IMR-90 (cell line): Measurements from ENCODE around the gene NEGR1. TPM values are rescaled to one million over a fixed set of nuclear protein-coding genes. Genes with fewer than 3 reads are reported as not detected.

Source experiments
- ATAC-seq: fragments of 200-7000 bp; cut with Tn5 transposase; 2 replicates; pipeline ENCODE4 v1.9.1; 2020; ENCODE audit warnings: low read depth, mild to moderate bottlenecking, moderate library complexity
- BruUV-seq: library from RNA; stranded (reverse); fragments of 400-500 nt; replicated peaks from 2 replicates; lab custom pipeline; 2021; lab: Mats Ljungman, UMichigan
- CTCF ChIA-PET: fragments of 300-600 bp; formaldehyde crosslinking; extraction: SDS; loops from one replicate; lab custom pipeline; 2021; ENCODE audit warnings: antibody characterized with exemption; lab: Yijun Ruan, JAX
- POLR2A ChIA-PET: fragments of 300-600 bp; sonication (Branson Sonifier 250); formaldehyde crosslinking; loops from one replicate; lab custom pipeline; 2022; ENCODE audit warnings: antibody characterized with exemption; ENCODE audit not compliant: unreplicated experiment; lab: Charles Lee
- DNase-seq: peaks from one replicate; pipeline ENCODE4 v3.0.0; 2013
- H2AFZ ChIP-seq: replicated peaks from 2 replicates; pipeline ENCODE3; 2013; ENCODE audit warnings: low read length, mild to moderate bottlenecking; ENCODE audit not compliant: poor library complexity
- H2AK5ac ChIP-seq: 2 replicates; pipeline ENCODE4 v1.6.1; 2013; ENCODE audit warnings: low read depth, low read length, inconsistent platforms
- H2AK9ac ChIP-seq: replicated peaks from 2 replicates; pipeline ENCODE3; 2013; ENCODE audit warnings: mild to moderate bottlenecking, low read depth, low read length, moderate library complexity; ENCODE audit not compliant: poor library complexity
- H2BK120ac ChIP-seq: 2 replicates; pipeline ENCODE4 v1.6.1; 2013; ENCODE audit warnings: low read depth, low read length, inconsistent platforms
- H2BK15ac ChIP-seq: 3 replicates; pipeline ENCODE4 v1.6.1; 2013; ENCODE audit warnings: low read depth, low read length, inconsistent platforms
- H2BK20ac ChIP-seq: 2 replicates; pipeline ENCODE4 v1.6.1; 2013; ENCODE audit warnings: low read depth, mild to moderate bottlenecking, inconsistent platforms, low read length, moderate library complexity
- H2BK5ac ChIP-seq: 2 replicates; pipeline ENCODE4 v1.6.1; 2013; ENCODE audit warnings: mild to moderate bottlenecking, low read depth, low read length, inconsistent platforms; ENCODE audit not compliant: poor library complexity, severe bottlenecking
- H3K14ac ChIP-seq: replicated peaks from 2 replicates; pipeline ENCODE4 v1.6.1; 2013; ENCODE audit warnings: low read depth, low read length, inconsistent platforms
- H3K18ac ChIP-seq: 2 replicates; pipeline ENCODE4 v1.6.1; 2013; ENCODE audit warnings: low read depth, low read length, control low read depth
- H3K23ac ChIP-seq: 2 replicates; pipeline ENCODE4 v1.6.1; 2013; ENCODE audit warnings: low read depth, low read length, inconsistent platforms
- H3K27ac ChIP-seq: 2 replicates; pipeline ENCODE4 v1.5.1; 2013; ENCODE audit warnings: mild to moderate bottlenecking, control low read depth, low read length; ENCODE audit not compliant: insufficient read depth
- H3K27me3 ChIP-seq: 2 replicates; pipeline ENCODE4 v1.6.1; 2013; ENCODE audit warnings: low read length; ENCODE audit not compliant: control insufficient read depth, insufficient read depth
- H3K36me3 ChIP-seq: 2 replicates; pipeline ENCODE4 v1.6.1; 2013; ENCODE audit warnings: low read length, mixed read lengths; ENCODE audit not compliant: control insufficient read depth, insufficient read depth
- H3K4ac ChIP-seq: 2 replicates; pipeline ENCODE4 v1.6.1; 2013; ENCODE audit warnings: low read depth, low read length, inconsistent platforms
- H3K4me1 ChIP-seq: 2 replicates; pipeline ENCODE4 v1.6.1; 2013; ENCODE audit warnings: low read length, mixed read lengths; ENCODE audit not compliant: control insufficient read depth, insufficient read depth
- H3K4me2 ChIP-seq: 2 replicates; pipeline ENCODE4 v1.6.1; 2013; ENCODE audit warnings: low read depth, mild to moderate bottlenecking, control low read depth, low read length, moderate library complexity
- H3K4me3 ChIP-seq: 2 replicates; pipeline ENCODE4 v1.5.1; 2013; ENCODE audit warnings: low read depth, mild to moderate bottlenecking, control low read depth, low read length, moderate library complexity; ENCODE audit not compliant: insufficient read depth
- H3K56ac ChIP-seq: 2 replicates; pipeline ENCODE4 v1.6.1; 2013; ENCODE audit warnings: low read length, inconsistent platforms; ENCODE audit not compliant: insufficient read depth; ENCODE audit errors: extremely low read depth
- H3K79me1 ChIP-seq, 2 experiments: 2 replicates each; pipeline ENCODE4 v1.6.1; 2013; ENCODE audit warnings: low read length in 2 of 2, inconsistent platforms in 1 of 2, low read depth in 1 of 2
- H3K9ac ChIP-seq: 2 replicates; pipeline ENCODE4 v1.6.1; 2013; ENCODE audit warnings: low read depth, low read length, control low read depth
- H3K9me1 ChIP-seq: 2 replicates; pipeline ENCODE4 v1.6.1; 2013; ENCODE audit warnings: low read length, inconsistent platforms; ENCODE audit not compliant: insufficient read depth
- H3K9me3 ChIP-seq: 2 replicates; pipeline ENCODE4 v1.6.1; 2013; ENCODE audit warnings: low read length; ENCODE audit not compliant: control insufficient read depth, insufficient read depth
- H4K20me1 ChIP-seq: 2 replicates; pipeline ENCODE4 v1.6.1; 2013; ENCODE audit warnings: low read length, inconsistent platforms; ENCODE audit not compliant: insufficient read depth
- H4K5ac ChIP-seq: 2 replicates; pipeline ENCODE4 v1.6.1; 2013; ENCODE audit warnings: mild to moderate bottlenecking, low read depth, low read length, control low read depth
- H4K8ac ChIP-seq, 2 experiments: 2 replicates each; pipeline ENCODE4 v1.6.1; 2013; ENCODE audit warnings: low read depth in 2 of 2, low read length in 2 of 2, control low read depth in 1 of 2, inconsistent platforms in 1 of 2
- H4K91ac ChIP-seq: 2 replicates; pipeline ENCODE4 v1.6.1; 2013; ENCODE audit warnings: low read depth, low read length, inconsistent platforms; ENCODE audit not compliant: insufficient read depth
- CEBPB ChIP-seq: IDR thresholded peaks from 2 replicates; pipeline ENCODE4 v1.6.1; 2012; ENCODE audit warnings: low read depth, low read length, improper control_type of control experiment
- CHD1 ChIP-seq: IDR thresholded peaks from 2 replicates; pipeline ENCODE4 v1.6.1; 2012; ENCODE audit warnings: low read depth, low read length, improper control_type of control experiment
- MAZ ChIP-seq: IDR thresholded peaks from 2 replicates; pipeline ENCODE4 v1.6.1; 2012; ENCODE audit warnings: low read depth, mild to moderate bottlenecking, low read length, improper control_type of control experiment, moderate library complexity, borderline replicate concordance
- NFE2L2 ChIP-seq: fragments of 150-350 bp; IDR thresholded peaks from 2 replicates; pipeline ENCODE4 v1.6.1; 2016; ENCODE audit warnings: low read depth, mild to moderate bottlenecking, low read length
- SMC3 ChIP-seq: fragments of 150-350 bp; IDR thresholded peaks from 2 replicates; pipeline ENCODE4 v1.6.1; 2016; ENCODE audit warnings: low read depth, mild to moderate bottlenecking, antibody characterized with exemption, low read length, moderate library complexity
- WGBS, 2 experiments: methylation state at CpG; one replicate each; pipeline versions ENCODE4 v1.1.5 to v1.1.7; 2013; ENCODE audit warnings: missing lambda C conversion rate in 2 of 2; ENCODE audit not compliant: insufficient read length in 1 of 2; ENCODE audit errors: extremely low coverage in 2 of 2; 5-methylcytosine and 5-hydroxymethylcytosine counted together
- dilution Hi-C: fragments of 300-500 bp; cut with HindIII; formaldehyde crosslinking; loops from one replicate; pipeline ENCODE4 v1.14.3; 2018; ENCODE audit warnings: low sequenced_read_pairs; ENCODE audit not compliant: unreplicated experiment
- in situ Hi-C: fragments of 300-500 bp; cut with MboI; formaldehyde crosslinking; loops from 3 replicates; pipeline ENCODE4 v1.14.3; 2019; ENCODE audit warnings: low sequenced_read_pairs, inconsistent platforms, mixed read lengths
- intact Hi-C: fragments of 100-400 bp; cut with micrococcal nuclease; formaldehyde crosslinking; loops from 2 replicates; pipeline ENCODE4 v1.10.0; 2022
- polyA plus RNA-seq, 3 experiments: library from polyadenylated mRNA; depleted of rRNA; stranded (reverse); fragments of >200 nt; gene quantifications; 2 replicates each; pipeline ENCODE4 v1.2.3, GENCODE V29; 2012; ENCODE audit warnings: low replicate concordance in 1 of 3
- total RNA-seq: library from RNA; depleted of rRNA; stranded (reverse); fragments of >200 nt; gene quantifications from 2 replicates; pipeline ENCODE4 v1.2.3, GENCODE V29; 2012
- TF ChIP-seq, protein P1 (sequence below): conservative IDR thresholded peaks from 2 replicates; pipeline ENCODE4 v1.5.1; 2012; ENCODE audit warnings: mild to moderate bottlenecking, low read depth, low read length, improper control_type of control experiment

Gene NEGR1
- total and polyA plus RNA-seq, 2 of the 4 experiments (the other 2 are of a cell fraction) = 5.1 to 9.1 TPM

DNA sequence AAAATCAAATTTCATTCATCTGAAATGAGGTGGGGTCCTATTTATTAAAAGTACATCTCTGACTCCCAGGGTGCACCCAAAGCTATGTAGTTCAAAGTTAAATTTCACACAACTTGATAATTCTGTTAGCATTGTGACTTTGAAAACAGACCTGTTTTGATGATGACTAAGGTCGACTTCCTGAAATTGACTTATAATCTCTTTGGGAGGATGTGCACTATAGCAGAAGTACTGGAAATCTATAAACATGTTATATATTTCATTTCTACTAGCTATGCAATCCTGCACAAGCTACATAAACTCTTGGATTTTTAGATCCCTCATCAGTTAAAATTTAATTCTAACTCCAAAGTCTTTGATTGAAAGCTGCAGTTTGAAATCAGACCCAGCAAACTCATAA lies 507.6 kb downstream of the NEGR1 start:
- BruUV-seq = no TSS peak
- Histone ChIP-seq H3K18ac (no peak overlapping the region), H3K36me3 (no peaks in the 10 kb centered on the region), H4K5ac (no peak overlapping the region), H3K4me2 (no peak overlapping the region), H2BK5ac (no peak overlapping the region), H3K79me1 (no peaks in the 10 kb centered on the region), H2BK20ac (no peak overlapping the region), H2BK15ac (no peak overlapping the region), H4K8ac (no peak overlapping the region), H4K20me1 (no peaks in the 10 kb centered on the region), H3K9ac (no peak overlapping the region), H3K27ac (no peak overlapping the region), H3K4me3 (no peak overlapping the region), H2AK5ac (no peak overlapping the region), H3K4me1 (no peaks in the 10 kb centered on the region), H3K56ac (no peak overlapping the region), H3K4ac (no peak overlapping the region), H2BK120ac (no peak overlapping the region), H3K14ac (no peak overlapping the region), H2AK9ac (no peak overlapping the region), H3K23ac (no peak overlapping the region), H3K9me1 (no peaks in the 10 kb centered on the region), H4K91ac (no peak overlapping the region), H3K9me3 (no peaks in the 10 kb centered on the region), H2AFZ (no peak overlapping the region), H3K27me3 (no peaks in the 10 kb centered on the region)
- dilution Hi-C loops (no loop called here), in situ Hi-C loops (no loop called here), intact Hi-C loops (no loop called here)
- ATAC-seq (no peak), DNase-seq (no peak)
- POLR2A ChIA-PET = no interaction called here
- TF ChIP-seq, protein P1, sequence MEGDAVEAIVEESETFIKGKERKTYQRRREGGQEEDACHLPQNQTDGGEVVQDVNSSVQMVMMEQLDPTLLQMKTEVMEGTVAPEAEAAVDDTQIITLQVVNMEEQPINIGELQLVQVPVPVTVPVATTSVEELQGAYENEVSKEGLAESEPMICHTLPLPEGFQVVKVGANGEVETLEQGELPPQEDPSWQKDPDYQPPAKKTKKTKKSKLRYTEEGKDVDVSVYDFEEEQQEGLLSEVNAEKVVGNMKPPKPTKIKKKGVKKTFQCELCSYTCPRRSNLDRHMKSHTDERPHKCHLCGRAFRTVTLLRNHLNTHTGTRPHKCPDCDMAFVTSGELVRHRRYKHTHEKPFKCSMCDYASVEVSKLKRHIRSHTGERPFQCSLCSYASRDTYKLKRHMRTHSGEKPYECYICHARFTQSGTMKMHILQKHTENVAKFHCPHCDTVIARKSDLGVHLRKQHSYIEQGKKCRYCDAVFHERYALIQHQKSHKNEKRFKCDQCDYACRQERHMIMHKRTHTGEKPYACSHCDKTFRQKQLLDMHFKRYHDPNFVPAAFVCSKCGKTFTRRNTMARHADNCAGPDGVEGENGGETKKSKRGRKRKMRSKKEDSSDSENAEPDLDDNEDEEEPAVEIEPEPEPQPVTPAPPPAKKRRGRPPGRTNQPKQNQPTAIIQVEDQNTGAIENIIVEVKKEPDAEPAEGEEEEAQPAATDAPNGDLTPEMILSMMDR = no peak
- no peak for TF ChIP-seq CEBPB
- TF ChIP-seq MAZ = no peak
- TF ChIP-seq NFE2L2 = no peak
- TF ChIP-seq CHD1 = no peak
- no peak for TF ChIP-seq SMC3
- CTCF ChIA-PET = no interaction called here
- WGBS, 2 experiments = no CpG with 5 or more reads among the region's 1 CpG
